Measurements from ENCODE around the gene HSPA12A. TPM values are rescaled to one million over a fixed set of nuclear protein-coding genes. Genes with fewer than 3 reads are reported as not detected.

The HSPA12A gene
- total RNA-seq, 4 donors from 2014 or later, result 125 to 187 (median 147) TPM

GRCh38 chr10:116785867-116786266 is 43.5 kb upstream of the HSPA12A start:
- no peak overlapping the region for H3K4me3 ChIP-seq
- H3K4me1 ChIP-seq, result peaks cover 0 to 43% (median 7%) of the 10 kb centered on the region in 4 donors
- H3K27me3 ChIP-seq, result no peaks in the 10 kb centered on the region
- DNase-seq (ENCODE audit: low spot score in 2 of 2), result no peak
- H3K36me3 ChIP-seq, result no peaks in the 10 kb centered on the region
- no peak for TF ChIP-seq POLR2A (IDR thresholded peaks at IDR 0.05)
- TF ChIP-seq, protein P1, sequence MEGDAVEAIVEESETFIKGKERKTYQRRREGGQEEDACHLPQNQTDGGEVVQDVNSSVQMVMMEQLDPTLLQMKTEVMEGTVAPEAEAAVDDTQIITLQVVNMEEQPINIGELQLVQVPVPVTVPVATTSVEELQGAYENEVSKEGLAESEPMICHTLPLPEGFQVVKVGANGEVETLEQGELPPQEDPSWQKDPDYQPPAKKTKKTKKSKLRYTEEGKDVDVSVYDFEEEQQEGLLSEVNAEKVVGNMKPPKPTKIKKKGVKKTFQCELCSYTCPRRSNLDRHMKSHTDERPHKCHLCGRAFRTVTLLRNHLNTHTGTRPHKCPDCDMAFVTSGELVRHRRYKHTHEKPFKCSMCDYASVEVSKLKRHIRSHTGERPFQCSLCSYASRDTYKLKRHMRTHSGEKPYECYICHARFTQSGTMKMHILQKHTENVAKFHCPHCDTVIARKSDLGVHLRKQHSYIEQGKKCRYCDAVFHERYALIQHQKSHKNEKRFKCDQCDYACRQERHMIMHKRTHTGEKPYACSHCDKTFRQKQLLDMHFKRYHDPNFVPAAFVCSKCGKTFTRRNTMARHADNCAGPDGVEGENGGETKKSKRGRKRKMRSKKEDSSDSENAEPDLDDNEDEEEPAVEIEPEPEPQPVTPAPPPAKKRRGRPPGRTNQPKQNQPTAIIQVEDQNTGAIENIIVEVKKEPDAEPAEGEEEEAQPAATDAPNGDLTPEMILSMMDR (IDR thresholded peaks at IDR 0.05), result no peak
- no peak for TF ChIP-seq EP300 (IDR thresholded peaks at IDR 0.05)
- H3K9me3 ChIP-seq, result no peaks in the 10 kb centered on the region
- peak overlapping the region in 3 of 4 donors; percentile 42 to 93 (median 74) for H3K27ac ChIP-seq
- 84 to 91% methylated on average over 7 to 8 of the region's 8 CpGs for WGBS, 2 donors

DNA sequence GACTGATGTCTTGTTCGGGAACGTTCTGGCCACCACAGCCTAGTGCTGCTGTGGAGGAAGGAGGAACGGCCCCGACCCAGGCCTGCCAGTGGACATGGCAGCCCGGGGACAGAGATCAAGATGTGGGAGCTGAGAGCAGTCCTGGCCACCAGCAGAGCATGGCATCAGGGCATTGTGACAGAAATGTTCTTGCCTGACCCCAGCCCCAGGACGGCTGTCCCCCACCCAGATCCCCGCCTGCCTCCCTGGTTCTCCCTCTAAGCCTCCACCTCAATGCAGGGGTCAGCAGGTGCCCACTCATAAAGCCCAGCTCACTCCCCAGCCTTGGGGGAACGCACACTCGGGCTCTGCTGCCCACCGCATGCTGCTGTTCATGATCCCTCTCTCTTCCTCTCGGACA is 42.9 kb upstream of the HSPA12A start:
- TF ChIP-seq POLR2A (IDR thresholded peaks at IDR 0.05), result no peak
- no peak for TF ChIP-seq EP300 (IDR thresholded peaks at IDR 0.05)
- TF ChIP-seq, protein P1 (IDR thresholded peaks at IDR 0.05), result no peak
- Histone ChIP-seq H3K27ac (peak overlapping the region in 3 of 4 donors; percentile 42 to 93 (median 74)), H3K4me1 (peaks cover 0 to 43% (median 7%) of the 10 kb centered on the region in 4 donors), H3K4me3 (no peak overlapping the region), H3K36me3 (no peaks in the 10 kb centered on the region), H3K9me3 (no peaks in the 10 kb centered on the region), H3K27me3 (no peaks in the 10 kb centered on the region)
- WGBS, 2 donors, result 78 to 86% methylated on average over 9 to 11 of the region's 11 CpGs
- no peak for DNase-seq (ENCODE audit: low spot score in 2 of 2)

GRCh38 chr10:116784651-116785050 is 42.3 kb upstream of the HSPA12A start:
- Histone ChIP-seq H3K4me1 (peaks cover 0 to 43% (median 7%) of the 10 kb centered on the region in 4 donors), H3K27me3 (no peaks in the 10 kb centered on the region), H3K4me3 (no peak overlapping the region), H3K36me3 (no peaks in the 10 kb centered on the region), H3K27ac (peak overlapping the region; percentile 21 to 93 (median 58)), H3K9me3 (no peaks in the 10 kb centered on the region)
- DNase-seq (ENCODE audit: low spot score in 2 of 2), result no peak
- 93 to 96% methylated on average over 7 of the region's 7 CpGs for WGBS, 2 donors
- TF ChIP-seq POLR2A (IDR thresholded peaks at IDR 0.05) (no peak), EP300 (IDR thresholded peaks at IDR 0.05) (no peak)
- TF ChIP-seq, protein P1 (IDR thresholded peaks at IDR 0.05), result no peak

DNA sequence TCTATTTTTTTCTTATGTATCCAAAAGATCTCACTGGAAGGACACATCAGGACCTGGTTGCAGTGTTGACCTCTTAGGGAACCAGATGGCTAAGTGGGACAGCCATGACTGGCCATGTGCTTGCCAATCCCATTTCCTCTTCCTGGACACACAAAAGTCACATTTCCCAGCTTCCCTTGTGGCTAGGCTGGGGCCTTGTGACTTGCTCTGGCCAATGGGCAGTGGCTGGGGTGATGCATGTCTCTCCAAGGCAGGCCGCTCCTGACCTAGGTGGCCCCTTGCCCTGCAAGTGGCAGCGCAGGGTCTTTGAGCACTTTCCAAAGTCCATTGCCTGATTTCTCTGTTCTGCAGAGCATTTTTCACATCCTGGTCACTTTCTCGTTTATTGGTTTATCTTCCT is 41.7 kb upstream of the HSPA12A start:
- Histone ChIP-seq H3K9me3 (no peaks in the 10 kb centered on the region), H3K27ac (peak overlapping the region; percentile 21 to 93 (median 62)), H3K27me3 (no peaks in the 10 kb centered on the region), H3K36me3 (no peaks in the 10 kb centered on the region), H3K4me3 (no peak overlapping the region), H3K4me1 (peaks cover 0 to 44% (median 7%) of the 10 kb centered on the region in 4 donors)
- 82 to 84% methylated on average over 3 of the region's 3 CpGs for WGBS, 2 donors
- TF ChIP-seq EP300 (IDR thresholded peaks at IDR 0.05) (no peak), POLR2A (IDR thresholded peaks at IDR 0.05) (no peak)
- TF ChIP-seq, protein P1 (IDR thresholded peaks at IDR 0.05), result no peak
- no peak for DNase-seq (ENCODE audit: low spot score in 2 of 2)

GRCh38 chr10:116783011-116783655 is 40.8 kb upstream of the HSPA12A start:
- H3K4me3 ChIP-seq, result no peak overlapping the region
- no peaks in the 10 kb centered on the region for H3K27me3 ChIP-seq
- peak overlapping the region; percentile 50 to 93 (median 70) for H3K27ac ChIP-seq
- no peaks in the 10 kb centered on the region for H3K9me3 ChIP-seq
- no peaks in the 10 kb centered on the region for H3K36me3 ChIP-seq
- TF ChIP-seq, protein P1 (IDR thresholded peaks at IDR 0.05), result no peak
- peak in 1 of 2 donors; percentile 30 for TF ChIP-seq POLR2A (IDR thresholded peaks at IDR 0.05)
- peak in 1 of 2 donors; percentile 91 for TF ChIP-seq EP300 (IDR thresholded peaks at IDR 0.05)
- WGBS, 2 donors, result 43 to 53% methylated on average over 13 of the region's 13 CpGs
- peak in 1 of 2 donors; percentile 21 for DNase-seq (ENCODE audit: low spot score in 2 of 2)
- peaks cover 0 to 42% (median 5%) of the 10 kb centered on the region in 4 donors for H3K4me1 ChIP-seq
